ENCODE data around the gene CCDC178. TPM values are rescaled to one million over a fixed set of nuclear protein-coding genes. Genes with fewer than 3 reads are reported as not detected.
"Not testable (repeated sequence)": the region's sequence is repeated elsewhere in the genome, so short reads cannot be mapped to it uniquely, and the experiment has no call there.

The CCDC178 gene
- total RNA-seq, 2 donors from 2014 or later, result not detected

DNA sequence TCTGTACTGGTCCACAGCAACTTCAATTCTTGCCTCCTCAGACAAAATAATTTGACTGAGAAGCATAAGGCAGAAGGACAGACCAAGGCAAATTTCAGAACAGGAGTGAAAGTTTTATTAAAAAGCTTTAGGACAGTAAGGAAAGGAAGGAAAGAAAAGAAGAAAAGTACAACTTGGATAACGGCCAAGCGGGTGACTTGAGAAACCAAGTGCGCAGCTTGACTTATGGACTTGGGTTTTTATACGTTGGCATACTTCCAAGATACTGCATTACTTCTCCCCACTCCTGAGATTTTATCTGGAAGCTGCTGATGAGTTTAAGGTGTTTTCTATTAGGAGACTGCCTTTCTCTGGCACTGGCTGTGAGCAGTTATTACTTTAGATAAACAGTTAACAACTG, 64.7 kb downstream of the CCDC178 start:
- no peak for ATAC-seq

DNA sequence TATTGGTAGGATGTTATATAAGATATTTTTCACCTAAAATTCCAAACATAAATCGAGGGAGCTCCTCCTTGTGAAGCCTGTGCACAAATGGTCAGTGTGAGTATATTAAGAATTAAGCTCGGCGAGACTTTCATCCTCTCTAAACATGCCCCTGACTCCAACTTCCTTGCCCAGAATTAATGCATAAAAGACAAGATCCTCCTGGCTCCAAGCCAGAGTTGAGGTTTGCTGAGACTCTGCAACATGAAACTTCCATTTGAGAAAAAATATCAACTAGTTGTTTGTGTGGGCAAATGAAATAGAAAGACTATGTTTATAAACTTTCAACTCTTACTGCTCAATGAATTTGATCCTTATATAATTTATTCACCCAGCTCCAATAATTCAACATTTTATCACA, 68.1 kb downstream of the CCDC178 start:
- H3K9me3 Mint-ChIP-seq, result peaks cover 6 to 12% of the 10 kb centered on the region in 2 donors
- no peak for ATAC-seq

More for the DNA sequence above, 64.7 kb downstream of the CCDC178 start:
- H3K9me3 Mint-ChIP-seq, result peaks cover 16 to 19% of the 10 kb centered on the region in 2 donors
- no peak for DNase-seq (ENCODE audit: low spot score in 2 of 2)
- no peak overlapping the region for H3K27ac Mint-ChIP-seq
- peaks cover 0 to 3% of the 10 kb centered on the region in 2 donors for H3K36me3 Mint-ChIP-seq

DNA sequence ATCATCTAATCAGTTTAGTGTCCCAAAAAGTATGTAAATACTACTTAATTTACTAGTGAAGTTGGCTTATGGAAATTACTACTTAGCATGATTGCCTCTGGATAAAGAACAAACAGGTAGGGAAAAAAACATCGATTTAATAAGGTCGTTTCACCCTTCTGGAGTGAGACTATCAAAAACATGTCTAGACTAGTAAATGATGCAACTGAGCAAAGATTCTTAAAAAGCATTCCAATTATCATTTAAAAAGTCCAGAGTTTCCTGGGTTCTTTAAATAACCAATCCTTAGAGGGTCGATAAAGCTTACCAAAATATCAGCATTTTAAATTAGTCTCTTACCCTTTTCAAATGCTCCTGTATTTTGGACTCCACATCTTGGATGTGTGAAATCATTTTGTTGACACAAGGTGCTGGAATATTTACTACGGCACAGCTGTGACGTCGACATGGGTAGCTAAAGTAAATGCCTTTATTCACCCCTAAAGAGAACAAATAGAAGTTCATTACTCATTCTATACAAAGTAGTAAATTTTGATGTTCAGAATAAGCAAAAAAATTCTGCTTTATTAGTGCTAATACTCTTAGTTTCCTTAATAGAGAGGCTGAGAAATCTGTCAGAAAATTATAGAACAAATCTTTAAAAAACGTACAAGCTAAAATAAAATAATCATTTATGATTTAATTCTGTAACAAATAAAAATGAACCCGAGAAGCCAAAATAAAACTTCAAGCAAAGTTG, 70.6 kb downstream of the CCDC178 start:
- no peak overlapping the region for H3K27ac Mint-ChIP-seq

More for the DNA sequence above, 68.1 kb downstream of the CCDC178 start:
- Mint-ChIP-seq H3K36me3 (no peaks in the 10 kb centered on the region), H3K27ac (no peak overlapping the region)
- no peak for DNase-seq (ENCODE audit: low spot score in 2 of 2)

DNA sequence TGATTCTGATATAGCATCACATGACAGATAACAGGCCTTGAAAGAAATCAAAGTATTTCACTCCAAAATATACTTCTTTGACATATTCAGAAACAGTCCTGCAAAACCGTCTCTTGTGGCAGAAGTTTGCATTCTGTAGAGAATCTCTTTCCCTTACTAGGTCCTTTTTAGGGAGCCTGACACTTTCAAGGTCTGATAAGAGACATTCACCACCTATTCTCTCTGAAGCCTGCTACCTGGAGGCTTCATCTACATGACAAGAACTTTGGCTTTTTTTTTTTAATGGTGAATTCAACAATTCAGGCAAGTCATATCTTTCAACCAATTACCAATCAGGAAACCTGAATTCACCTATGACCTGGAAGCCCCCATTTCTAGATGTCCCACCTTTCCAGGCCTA, 83.8 kb downstream of the CCDC178 start:
- Mint-ChIP-seq H3K9me3 (peaks cover 21 to 30% of the 10 kb centered on the region in 2 donors), H3K27ac (no peak overlapping the region), H3K36me3 (peaks cover 4 to 8% of the 10 kb centered on the region in 2 donors)
- DNase-seq (ENCODE audit: low spot score in 2 of 2) (no peak), ATAC-seq (no peak)

More for the DNA sequence above, 70.6 kb downstream of the CCDC178 start:
- H3K36me3 Mint-ChIP-seq, result no peaks in the 10 kb centered on the region
- no peak for ATAC-seq
- no peak for DNase-seq (ENCODE audit: low spot score in 2 of 2)
- H3K9me3 Mint-ChIP-seq, result peaks cover 3 to 7% of the 10 kb centered on the region in 2 donors

DNA sequence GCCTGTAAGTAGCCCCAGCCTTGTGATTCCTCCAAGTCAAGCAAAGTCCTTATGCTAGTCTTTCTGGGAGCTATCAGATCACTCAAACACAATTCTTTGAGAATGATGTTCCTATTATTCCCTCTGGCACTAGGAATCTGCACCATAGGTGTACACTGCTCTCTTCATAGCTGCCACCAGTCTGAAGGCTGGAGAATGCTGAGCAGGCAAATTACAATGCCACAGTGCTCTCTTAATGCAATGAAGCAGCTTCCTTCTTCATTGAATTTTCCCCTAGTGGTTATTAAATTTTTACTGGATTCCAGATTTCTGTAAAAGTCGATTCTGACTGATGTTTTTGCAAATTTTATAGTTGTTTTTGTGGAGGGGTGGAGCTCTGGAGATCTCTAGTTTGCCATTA, 84.8 kb downstream of the CCDC178 start:
- Mint-ChIP-seq H3K36me3 (peaks cover 4 to 8% of the 10 kb centered on the region in 2 donors), H3K9me3 (peaks cover 22 to 29% of the 10 kb centered on the region in 2 donors), H3K27ac (no peak overlapping the region)
- ATAC-seq, result no peak
- DNase-seq (ENCODE audit: low spot score in 2 of 2), result no peak

DNA sequence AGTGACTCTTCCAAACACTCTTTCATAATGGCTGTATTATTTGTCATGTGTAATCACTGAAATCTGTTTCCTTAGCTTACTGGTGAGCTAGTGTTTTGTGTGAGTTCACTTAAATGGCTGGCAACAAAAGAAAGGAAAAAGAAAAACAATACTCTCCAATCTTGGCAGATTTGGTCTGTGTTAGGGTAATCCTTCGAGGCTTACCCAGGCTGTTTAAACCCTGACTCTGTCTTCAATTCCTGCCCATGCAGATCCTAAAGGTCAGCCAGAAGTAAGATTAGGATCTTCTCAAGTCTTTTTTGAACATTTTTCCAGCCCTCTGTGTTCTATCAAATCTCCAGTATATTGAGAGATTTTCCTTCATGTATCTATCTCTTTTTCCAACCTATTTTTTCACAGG, 85.3 kb downstream of the CCDC178 start:
- peaks cover 4 to 8% of the 10 kb centered on the region in 2 donors for H3K36me3 Mint-ChIP-seq
- H3K9me3 Mint-ChIP-seq, result peaks cover 23 to 29% of the 10 kb centered on the region in 2 donors
- ATAC-seq (no peak), DNase-seq (ENCODE audit: low spot score in 2 of 2) (no peak)
- H3K27ac Mint-ChIP-seq, result no peak overlapping the region

DNA sequence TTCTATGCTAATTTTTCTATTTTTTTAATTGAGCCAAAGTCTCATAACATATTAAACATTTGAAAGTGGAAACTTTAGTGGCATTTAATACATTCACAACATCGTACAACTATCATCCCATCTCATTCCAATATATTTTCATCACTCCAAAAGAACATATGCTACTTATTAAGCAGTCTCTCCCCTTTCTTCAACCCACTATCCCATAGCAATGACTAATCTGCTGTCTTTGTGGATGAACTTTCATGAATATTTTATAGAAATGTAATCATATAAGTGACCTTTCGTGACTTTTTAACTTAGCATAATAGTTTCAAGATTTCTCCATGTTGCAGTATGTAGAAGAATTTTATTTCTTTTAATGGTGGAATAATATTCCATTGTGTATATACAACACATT, 90.3 kb downstream of the CCDC178 start:
- Mint-ChIP-seq H3K36me3 (peaks cover 2% of the 10 kb centered on the region in 2 donors), H3K9me3 (peaks cover 16 to 17% of the 10 kb centered on the region in 2 donors), H3K27ac (no peak overlapping the region)
- DNase-seq (ENCODE audit: low spot score in 2 of 2) (no peak), ATAC-seq (no peak)

DNA sequence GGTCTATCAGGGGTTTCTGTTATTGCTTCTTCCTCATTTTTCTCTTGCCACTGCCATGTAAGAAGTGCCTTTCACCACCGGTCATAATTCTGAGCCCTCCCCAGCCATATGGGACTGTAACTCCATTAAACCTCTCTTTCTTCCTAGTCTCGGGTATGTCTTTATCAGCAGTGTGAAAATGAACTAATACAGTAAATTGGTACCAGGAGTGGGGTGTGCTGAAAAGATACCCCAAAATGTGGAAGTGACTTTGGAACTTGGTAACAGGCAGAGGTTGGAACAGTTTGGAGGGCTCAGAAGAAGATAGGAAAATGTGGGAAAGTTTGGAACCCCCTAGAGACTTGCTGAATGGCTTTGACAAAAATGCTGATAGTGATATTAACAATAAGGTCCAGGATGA, 100.8 kb downstream of the CCDC178 start:
- H3K27ac Mint-ChIP-seq; DNase-seq (ENCODE audit: low spot score in 2 of 2); ATAC-seq: not testable (repeated sequence)
- Mint-ChIP-seq H3K9me3 (peaks cover 14 to 18% of the 10 kb centered on the region in 2 donors), H3K36me3 (peaks cover 7 to 12% of the 10 kb centered on the region in 2 donors)

DNA sequence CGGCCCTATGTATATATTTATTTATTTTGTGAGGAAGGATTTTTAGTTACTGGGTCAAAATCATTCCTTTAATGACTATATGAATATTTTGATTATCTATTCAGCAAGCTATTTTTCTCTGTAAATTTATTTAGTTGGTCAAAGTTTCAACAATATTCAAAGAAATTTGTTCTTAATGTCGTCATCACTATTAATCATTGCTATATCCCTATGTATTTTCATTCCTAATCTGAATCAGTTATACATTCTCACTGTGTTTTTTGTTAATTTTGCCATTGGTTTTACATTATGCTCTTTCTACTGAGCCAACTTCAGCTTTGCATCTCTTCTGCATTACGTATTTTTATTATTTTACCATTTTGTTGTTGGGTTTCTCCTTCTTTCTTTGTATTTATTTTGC, 105.7 kb downstream of the CCDC178 start:
- DNase-seq (ENCODE audit: low spot score in 2 of 2) (no peak), ATAC-seq (no peak)
- Mint-ChIP-seq H3K27ac (no peak overlapping the region), H3K36me3 (peaks cover 4 to 9% of the 10 kb centered on the region in 2 donors), H3K9me3 (peaks cover 16 to 19% of the 10 kb centered on the region in 2 donors)

DNA sequence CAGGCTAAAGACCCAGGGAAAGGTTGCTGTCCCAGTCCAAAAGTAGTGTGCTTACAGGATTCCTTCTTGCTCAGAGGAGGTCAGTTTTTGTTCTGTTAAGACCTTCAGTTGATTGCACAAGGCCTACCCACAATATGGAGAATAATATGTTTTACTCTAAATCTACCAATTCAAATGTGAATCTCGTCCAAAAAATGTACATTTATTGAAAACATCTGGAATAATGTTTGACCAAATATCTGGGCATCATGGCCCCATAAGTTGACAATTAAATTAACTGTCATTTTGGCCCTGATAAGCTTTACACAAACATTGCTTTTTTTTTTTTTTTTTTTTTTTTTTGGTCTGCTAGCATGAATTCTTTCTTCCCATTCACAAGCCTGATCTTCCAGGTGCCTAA, 109.8 kb downstream of the CCDC178 start:
- Mint-ChIP-seq H3K27ac (no peak overlapping the region), H3K9me3 (peaks cover 5% of the 10 kb centered on the region in 2 donors), H3K36me3 (no peaks in the 10 kb centered on the region)
- DNase-seq (ENCODE audit: low spot score in 2 of 2) (no peak), ATAC-seq (no peak)

DNA sequence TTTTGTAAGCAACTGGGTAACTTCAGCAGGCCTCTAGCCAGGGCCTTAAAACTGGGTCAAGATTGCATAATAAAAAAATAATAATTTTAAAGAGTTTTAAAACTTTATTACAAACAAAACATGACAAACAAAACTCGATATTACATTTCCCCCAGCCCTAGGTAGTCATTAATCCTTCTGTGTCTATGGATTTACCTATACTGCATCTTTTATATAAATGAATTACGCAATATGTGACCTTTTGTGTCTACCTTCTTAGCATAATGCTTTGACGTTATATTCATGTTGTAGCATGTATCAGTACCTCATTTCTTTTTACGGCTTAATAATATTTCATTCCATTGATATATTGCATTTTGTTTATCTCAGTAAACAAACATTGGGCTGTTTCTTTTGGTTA, 113.5 kb downstream of the CCDC178 start:
- no peak overlapping the region for H3K27ac Mint-ChIP-seq
- DNase-seq (ENCODE audit: low spot score in 2 of 2), result no peak
- peaks cover 5 to 9% of the 10 kb centered on the region in 2 donors for H3K9me3 Mint-ChIP-seq
- no peak for ATAC-seq
- no peaks in the 10 kb centered on the region for H3K36me3 Mint-ChIP-seq

DNA sequence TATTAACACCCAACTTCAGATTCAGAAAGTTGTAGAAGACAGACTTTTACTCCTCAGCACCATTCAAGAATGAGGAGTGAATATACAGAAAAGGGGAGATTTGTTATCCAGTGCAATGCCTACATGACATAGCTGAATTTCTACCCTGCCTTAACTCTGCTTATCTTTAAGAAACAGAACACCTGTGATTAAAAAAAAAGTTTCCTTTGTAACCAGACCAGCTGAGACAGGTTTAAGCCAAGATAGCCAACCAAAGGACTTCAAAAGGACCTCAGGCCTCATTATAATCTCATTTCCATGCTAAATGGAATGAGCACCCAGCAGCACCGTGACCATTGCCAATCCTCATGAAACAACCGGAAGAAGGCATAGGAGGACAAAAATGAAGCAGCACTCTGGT, 122.9 kb downstream of the CCDC178 start:
- ATAC-seq (no peak), DNase-seq (ENCODE audit: low spot score in 2 of 2) (no peak)
- H3K36me3 Mint-ChIP-seq, result peaks cover 9 to 14% of the 10 kb centered on the region in 2 donors
- no peak overlapping the region for H3K27ac Mint-ChIP-seq
- H3K9me3 Mint-ChIP-seq, result peaks cover 14% of the 10 kb centered on the region in 2 donors

DNA sequence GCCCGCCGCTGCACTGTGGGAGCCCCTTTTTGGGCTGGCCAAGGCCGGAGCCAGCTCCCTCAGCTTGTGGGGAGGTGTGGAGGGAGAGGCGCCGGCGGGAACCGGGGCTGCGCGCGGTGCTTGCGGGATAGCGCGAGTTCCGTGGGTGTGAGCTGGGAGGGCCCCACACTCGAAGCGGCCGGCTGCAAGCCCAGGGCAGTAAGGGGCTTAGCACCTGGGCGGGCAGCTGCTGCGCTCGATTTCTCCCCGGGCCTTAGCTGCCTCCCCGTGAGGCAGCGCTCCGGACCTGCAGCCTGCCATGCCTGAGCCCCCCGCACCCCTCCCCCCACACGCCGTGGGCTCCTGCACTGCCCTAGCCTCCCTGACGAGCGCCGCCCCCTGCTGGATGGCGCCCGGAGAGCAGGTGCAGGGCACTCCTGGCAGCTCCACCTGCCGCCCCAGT, 124.4 kb downstream of the CCDC178 start:
- Mint-ChIP-seq H3K9me3 (peaks cover 14% of the 10 kb centered on the region in 2 donors), H3K36me3 (peaks cover 9 to 14% of the 10 kb centered on the region in 2 donors), H3K27ac (no peak overlapping the region)
- ATAC-seq, result no peak
- no peak for DNase-seq (ENCODE audit: low spot score in 2 of 2)

DNA sequence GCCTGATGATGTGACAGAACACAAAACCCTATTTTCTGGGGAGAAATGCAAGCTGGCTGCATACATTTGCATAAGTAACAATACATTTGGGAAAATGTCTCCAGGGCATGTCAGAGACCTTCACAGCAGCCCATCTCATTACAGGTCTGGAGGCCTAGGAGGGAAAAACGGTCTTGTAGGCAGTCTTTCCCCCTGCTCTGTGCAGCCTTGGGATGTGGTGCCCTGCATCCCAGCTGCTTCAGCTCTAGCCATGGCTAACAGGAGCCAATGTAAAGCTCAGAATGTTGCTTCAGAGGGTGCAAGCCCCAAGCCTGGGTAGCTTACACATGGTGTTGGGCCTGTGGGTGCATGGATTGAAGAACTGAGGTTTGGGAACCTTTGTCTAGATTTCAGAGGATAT, 133.0 kb downstream of the CCDC178 start:
- DNase-seq (ENCODE audit: low spot score in 2 of 2), result no peak
- H3K36me3 Mint-ChIP-seq, result no peaks in the 10 kb centered on the region
- ATAC-seq, result no peak
- H3K27ac Mint-ChIP-seq, result no peak overlapping the region
- H3K9me3 Mint-ChIP-seq, result peaks cover 10 to 31% of the 10 kb centered on the region in 2 donors

DNA sequence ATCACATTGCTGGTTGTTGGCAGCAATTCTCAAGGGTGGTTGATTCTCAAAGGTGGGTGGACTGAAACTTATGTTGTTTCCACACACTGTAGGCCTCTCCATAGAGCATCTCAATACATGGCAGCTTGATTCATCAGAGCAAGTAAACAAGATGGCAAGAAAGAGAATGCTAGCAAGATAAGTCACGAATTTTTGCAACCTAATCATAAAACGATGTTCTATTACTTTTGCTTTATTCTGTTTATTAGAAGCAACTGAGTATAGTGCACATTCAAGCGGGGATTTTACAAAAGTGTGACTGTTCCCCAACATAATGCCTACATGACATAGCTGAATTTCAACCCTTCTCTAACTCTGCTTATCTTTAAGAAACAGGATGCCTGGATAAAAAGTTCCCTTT, 136.2 kb downstream of the CCDC178 start:
- ATAC-seq (no peak), DNase-seq (ENCODE audit: low spot score in 2 of 2) (no peak)
- no peaks in the 10 kb centered on the region for H3K36me3 Mint-ChIP-seq
- H3K9me3 Mint-ChIP-seq, result peaks cover 28 to 47% of the 10 kb centered on the region in 2 donors
- H3K27ac Mint-ChIP-seq, result no peak overlapping the region

DNA sequence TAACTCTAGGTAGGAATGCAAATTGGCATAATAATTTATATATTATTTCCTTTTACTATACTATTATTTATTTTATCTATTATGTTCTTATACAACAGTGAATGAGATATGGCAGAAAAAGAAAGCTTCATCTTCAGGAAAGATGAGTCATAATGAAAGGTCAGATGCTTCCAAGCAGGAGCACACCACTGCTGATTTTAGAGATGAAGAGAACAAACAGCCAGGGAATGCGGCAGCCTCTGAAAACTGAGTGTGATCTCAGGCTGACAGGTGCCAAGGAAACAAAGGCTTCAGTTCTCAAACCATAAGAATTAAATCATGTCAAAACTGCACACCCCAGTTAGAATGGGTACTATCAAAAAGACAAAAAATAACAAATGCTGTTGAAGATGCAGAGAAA, 149.0 kb downstream of the CCDC178 start:
- DNase-seq (ENCODE audit: low spot score in 2 of 2), result no peak
- Mint-ChIP-seq H3K36me3 (no peaks in the 10 kb centered on the region), H3K27ac (no peak overlapping the region), H3K9me3 (peaks cover 4 to 8% of the 10 kb centered on the region in 2 donors)
- ATAC-seq, result no peak

DNA sequence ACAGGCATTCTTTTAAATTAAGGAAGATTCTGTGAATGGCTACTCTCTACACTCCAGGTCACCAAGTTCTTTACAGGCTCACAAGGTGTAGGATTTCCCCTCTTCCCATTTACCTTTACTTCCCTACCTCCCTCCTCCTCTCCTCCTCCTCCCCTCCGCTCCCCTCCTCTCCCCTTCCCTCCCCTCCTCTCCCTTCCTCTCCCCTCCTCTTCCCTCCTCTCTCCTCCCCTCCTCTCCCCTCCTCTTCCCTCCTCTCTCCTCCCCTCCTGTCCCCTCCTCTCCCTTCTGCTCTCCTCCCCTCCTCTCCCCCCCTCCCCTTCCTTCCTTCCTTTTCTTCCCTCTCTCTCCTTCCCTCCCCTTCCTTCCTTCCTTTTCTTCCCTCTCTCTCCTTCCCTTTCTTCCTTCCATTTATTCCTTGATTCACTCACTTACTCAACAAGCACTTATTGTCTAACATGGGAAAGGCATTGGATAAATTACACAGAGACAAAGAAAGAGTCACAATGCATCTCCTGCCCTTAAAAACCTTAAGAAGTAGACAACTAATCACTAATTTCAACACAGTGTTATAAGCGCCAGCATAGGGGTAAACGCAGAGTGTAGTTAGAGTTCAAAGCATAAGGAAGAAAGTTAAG, 152.3 kb downstream of the CCDC178 start:
- H3K36me3 Mint-ChIP-seq, result no peaks in the 10 kb centered on the region
- peaks cover 4 to 8% of the 10 kb centered on the region in 2 donors for H3K9me3 Mint-ChIP-seq
- ATAC-seq (no peak), DNase-seq (ENCODE audit: low spot score in 2 of 2) (no peak)
- no peak overlapping the region for H3K27ac Mint-ChIP-seq

Data from activated naive CD4-positive, alpha-beta T cell treated with anti-CD3 and anti-CD28 coated beads, Interleukin-2, amount 50 U/mL, for 72 hours (primary cell).